HT1080 (cell line): ENCODE measurements around the gene LDLRAD4. TPM values are rescaled to one million over a fixed set of nuclear protein-coding genes. Genes with fewer than 3 reads are reported as not detected.
A peak's percentile ranks its signal among the peaks of the same experiment; 100 is the strongest.

Experiments used
- DNase-seq: peaks from one replicate; pipeline ENCODE4 v3.0.0-alpha.2; 2015; ENCODE audit warnings: low read depth
- total RNA-seq: library from RNA; depleted of rRNA; stranded (reverse); fragments of >200 nt; shearing (Covaris generic); gene quantifications from 2 replicates; pipeline ENCODE4 v1.2.3, GENCODE V29; 2014

The LDLRAD4 gene
- total RNA-seq, 1 experiment from 2014 or later = not detected

- no peak for DNase-seq
Measured at GRCh38 chr18:13545514-13545913, 327.0 kb downstream of the LDLRAD4 start.

GRCh38 chr18:13545955-13546354, 327.4 kb downstream of the LDLRAD4 start:
- no peak for DNase-seq

- DNase-seq = no peak
Measured at GRCh38 chr18:13546638-13547037, 328.1 kb downstream of the LDLRAD4 start.

- no peak for DNase-seq
Measured at GRCh38 chr18:13547347-13547746, 328.8 kb downstream of the LDLRAD4 start.

GRCh38 chr18:13548106-13548819, 329.7 kb downstream of the LDLRAD4 start:
- peak; percentile 10 for DNase-seq

- DNase-seq = no peak
Measured at GRCh38 chr18:13548966-13549879, 330.7 kb downstream of the LDLRAD4 start.

GRCh38 chr18:13549880-13550232, 331.3 kb downstream of the LDLRAD4 start:
- no peak for DNase-seq

GRCh38 chr18:13550418-13551304, 332.1 kb downstream of the LDLRAD4 start:
- no peak for DNase-seq

- no peak for DNase-seq
Measured at GRCh38 chr18:13551305-13551603, 332.7 kb downstream of the LDLRAD4 start.

- no peak for DNase-seq
Measured at GRCh38 chr18:13551841-13552733, 333.5 kb downstream of the LDLRAD4 start.

GRCh38 chr18:13553449-13553848, 334.9 kb downstream of the LDLRAD4 start:
- DNase-seq = no peak

GRCh38 chr18:13555192-13555591, 336.6 kb downstream of the LDLRAD4 start:
- no peak for DNase-seq

GRCh38 chr18:13555865-13556264, 337.3 kb downstream of the LDLRAD4 start:
- no peak for DNase-seq

- no peak for DNase-seq
Measured at GRCh38 chr18:13556502-13556901, 337.9 kb downstream of the LDLRAD4 start.

- DNase-seq = peak; percentile 21
Measured at GRCh38 chr18:13558124-13558523, 339.6 kb downstream of the LDLRAD4 start.

- DNase-seq = no peak
Measured at GRCh38 chr18:13558790-13559189, 340.2 kb downstream of the LDLRAD4 start.

GRCh38 chr18:13559754-13560153, 341.2 kb downstream of the LDLRAD4 start:
- DNase-seq = no peak

GRCh38 chr18:13560306-13560705, 341.7 kb downstream of the LDLRAD4 start:
- DNase-seq = no peak

GRCh38 chr18:13562494-13563029, 344.0 kb downstream of the LDLRAD4 start:
- no peak for DNase-seq

- no peak for DNase-seq
Measured at GRCh38 chr18:13563390-13563805, 344.8 kb downstream of the LDLRAD4 start.
